LNCaP clone FGC (cell line): ENCODE data around the gene SLC27A2.

Experiments used
- DNase-seq: peaks from one replicate; pipeline ENCODE4 v3.0.0-alpha.2; 2011; ENCODE audit warnings: low read depth
- H3K4me3 ChIP-seq: 2 replicates; pipeline ENCODE4 v1.5.1; 2011; ENCODE audit warnings: mild to moderate bottlenecking, low read depth, low read length, control low read depth
- CTCF ChIP-seq: IDR thresholded peaks from 2 replicates; pipeline ENCODE4 v1.5.1; 2012; ENCODE audit warnings: mild to moderate bottlenecking; ENCODE audit not compliant: control insufficient read depth, insufficient read depth; ENCODE audit errors: extremely low read depth

Gene SLC27A2

GRCh38 chr15:50210462-50211157 is 28.6 kb downstream of the SLC27A2 start:
- no peak for TF ChIP-seq CTCF
- no peak for DNase-seq
- no peak overlapping the region for H3K4me3 ChIP-seq

- no peak overlapping the region for H3K4me3 ChIP-seq
- DNase-seq = no peak
- no peak for TF ChIP-seq CTCF
These were observed 36.3 kb downstream of the SLC27A2 start for GRCh38 chr15:50218291-50218690.

GRCh38 chr15:50218691-50219090 is 36.7 kb downstream of the SLC27A2 start:
- no peak for TF ChIP-seq CTCF
- DNase-seq = no peak
- no peak overlapping the region for H3K4me3 ChIP-seq

- no peak for DNase-seq
- H3K4me3 ChIP-seq = no peak overlapping the region
- no peak for TF ChIP-seq CTCF
These were observed 37.8 kb downstream of the SLC27A2 start for GRCh38 chr15:50219820-50220219.

GRCh38 chr15:50222181-50222580 is 40.2 kb downstream of the SLC27A2 start:
- TF ChIP-seq CTCF = no peak
- no peak overlapping the region for H3K4me3 ChIP-seq
- no peak for DNase-seq

- no peak for DNase-seq
- no peak overlapping the region for H3K4me3 ChIP-seq
- TF ChIP-seq CTCF = no peak
These were observed 42.6 kb downstream of the SLC27A2 start for GRCh38 chr15:50224606-50225005.

GRCh38 chr15:50225057-50225456 is 43.1 kb downstream of the SLC27A2 start:
- no peak overlapping the region for H3K4me3 ChIP-seq
- no peak for DNase-seq
- no peak for TF ChIP-seq CTCF
